Mesenchymal stem cell (in vitro differentiated cells and primary cell): ENCODE measurements around the gene HSF2BP.

Source experiments
- DNase-seq: peaks from one replicate; pipeline ENCODE4 v3.0.0-alpha.2; 2013
- H2AFZ ChIP-seq: one replicate; pipeline ENCODE4 v1.6.1; 2013; ENCODE audit warnings: low read depth, mild to moderate bottlenecking, control low read depth, inconsistent platforms, low read length, moderate library complexity
- H2AK5ac ChIP-seq: 2 replicates; pipeline ENCODE4 v1.6.1; 2013; ENCODE audit warnings: low read length, moderate library complexity, mild to moderate bottlenecking, inconsistent platforms; ENCODE audit not compliant: severe bottlenecking
- H2BK120ac ChIP-seq: one replicate; pipeline ENCODE4 v1.6.1; 2013; ENCODE audit warnings: low read depth, mild to moderate bottlenecking, inconsistent platforms, low read length, moderate library complexity
- H2BK12ac ChIP-seq, 2 experiments: one replicate each; pipeline ENCODE4 v1.6.1; 2013; ENCODE audit warnings: inconsistent platforms in 2 of 2, low read length in 2 of 2, mild to moderate bottlenecking in 2 of 2, moderate library complexity in 2 of 2, control low read depth in 1 of 2
- H2BK15ac ChIP-seq: one replicate; pipeline ENCODE4 v1.6.1; 2013; ENCODE audit warnings: mild to moderate bottlenecking, low read depth, inconsistent platforms; ENCODE audit not compliant: poor library complexity, severe bottlenecking
- H2BK5ac ChIP-seq: 2 replicates; pipeline ENCODE4 v1.6.1; 2013; ENCODE audit warnings: low read depth, mild to moderate bottlenecking, low read length, control low read depth, inconsistent platforms; ENCODE audit not compliant: poor library complexity, severe bottlenecking
- H3K14ac ChIP-seq, 2 experiments: one replicate each; pipeline ENCODE4 v1.6.1; 2013; ENCODE audit warnings: inconsistent platforms in 2 of 2, low read length in 2 of 2, control low read depth in 1 of 2, mild to moderate bottlenecking in 1 of 2, moderate library complexity in 1 of 2
- H3K18ac ChIP-seq, 2 experiments: one replicate each; pipeline ENCODE4 v1.6.1; 2013; ENCODE audit warnings: inconsistent platforms in 2 of 2, low read length in 2 of 2, control low read depth in 1 of 2, low read depth in 1 of 2, mild to moderate bottlenecking in 1 of 2
- H3K23ac ChIP-seq, 2 experiments: one replicate each; pipeline ENCODE4 v1.6.1; 2013; ENCODE audit warnings: inconsistent platforms in 2 of 2, low read length in 2 of 2, mild to moderate bottlenecking in 2 of 2, moderate library complexity in 2 of 2, control low read depth in 1 of 2
- H3K27ac ChIP-seq: 2 replicates; pipeline ENCODE4 v1.5.1; 2013; ENCODE audit warnings: mild to moderate bottlenecking, moderate library complexity, low read length, control low read depth, inconsistent platforms; ENCODE audit not compliant: poor library complexity, severe bottlenecking
- H3K27me3 ChIP-seq, 2 experiments: 2 replicates each; pipeline versions ENCODE4 v1.6.1 to v1.7.0; 2013; ENCODE audit warnings: low read length in 2 of 2, mild to moderate bottlenecking in 2 of 2, moderate library complexity in 2 of 2, control low read depth in 1 of 2, inconsistent platforms in 1 of 2; ENCODE audit not compliant: control insufficient read depth in 1 of 2, insufficient read depth in 1 of 2
- H3K36me3 ChIP-seq, 2 experiments: 2 replicates each; pipeline versions ENCODE4 v1.6.1 to v1.7.0; 2013; ENCODE audit warnings: low read length in 2 of 2, control low read depth in 1 of 2, inconsistent platforms in 1 of 2, low read depth in 1 of 2, mild to moderate bottlenecking in 1 of 2; ENCODE audit not compliant: insufficient read depth in 2 of 2, control insufficient read depth in 1 of 2
- H3K4ac ChIP-seq, 2 experiments: one replicate each; pipeline ENCODE4 v1.6.1; 2013; ENCODE audit warnings: inconsistent platforms in 2 of 2, low read length in 2 of 2, mild to moderate bottlenecking in 2 of 2, moderate library complexity in 2 of 2, control low read depth in 1 of 2, low read depth in 1 of 2
- H3K4me1 ChIP-seq: 2 replicates; pipeline ENCODE4 v1.6.1; 2013; ENCODE audit warnings: low read depth, low read length, control low read depth; ENCODE audit not compliant: control insufficient read depth, insufficient read depth
- H3K4me2 ChIP-seq: 2 replicates; pipeline ENCODE4 v1.6.1; 2013; ENCODE audit warnings: low read length, mild to moderate bottlenecking, inconsistent platforms; ENCODE audit not compliant: poor library complexity, severe bottlenecking
- H3K4me3 ChIP-seq, 2 experiments: 2 replicates each; pipeline versions ENCODE4 v1.5.1 to v1.7.0; 2013; ENCODE audit warnings: low read length in 2 of 2, mild to moderate bottlenecking in 2 of 2, control low read depth in 1 of 2, low read depth in 1 of 2; ENCODE audit not compliant: insufficient read depth in 1 of 2
- H3K79me1 ChIP-seq: replicated peaks from 2 replicates; pipeline ENCODE4 v1.6.1; 2013; ENCODE audit warnings: mild to moderate bottlenecking, control low read depth, low read length, inconsistent platforms; ENCODE audit not compliant: poor library complexity, severe bottlenecking
- H3K9ac ChIP-seq: 2 replicates; pipeline ENCODE4 v1.7.0; 2013; ENCODE audit warnings: mild to moderate bottlenecking, low read length, moderate library complexity
- H3K9me3 ChIP-seq: 2 replicates; pipeline ENCODE4 v1.7.0; 2013; ENCODE audit warnings: mild to moderate bottlenecking, low read length; ENCODE audit not compliant: control insufficient read depth
- H4K8ac ChIP-seq: one replicate; pipeline ENCODE4 v1.6.1; 2013; ENCODE audit warnings: inconsistent platforms, mild to moderate bottlenecking, low read length, moderate library complexity
- H4K91ac ChIP-seq: one replicate; pipeline ENCODE4 v1.6.1; 2013; ENCODE audit warnings: mild to moderate bottlenecking, low read length, inconsistent platforms
- WGBS: methylation state at CpG from one replicate; pipeline ENCODE4 v1.1.7; 2013; ENCODE audit warnings: mixed read lengths; 5-methylcytosine and 5-hydroxymethylcytosine counted together

Gene HSF2BP

DNA sequence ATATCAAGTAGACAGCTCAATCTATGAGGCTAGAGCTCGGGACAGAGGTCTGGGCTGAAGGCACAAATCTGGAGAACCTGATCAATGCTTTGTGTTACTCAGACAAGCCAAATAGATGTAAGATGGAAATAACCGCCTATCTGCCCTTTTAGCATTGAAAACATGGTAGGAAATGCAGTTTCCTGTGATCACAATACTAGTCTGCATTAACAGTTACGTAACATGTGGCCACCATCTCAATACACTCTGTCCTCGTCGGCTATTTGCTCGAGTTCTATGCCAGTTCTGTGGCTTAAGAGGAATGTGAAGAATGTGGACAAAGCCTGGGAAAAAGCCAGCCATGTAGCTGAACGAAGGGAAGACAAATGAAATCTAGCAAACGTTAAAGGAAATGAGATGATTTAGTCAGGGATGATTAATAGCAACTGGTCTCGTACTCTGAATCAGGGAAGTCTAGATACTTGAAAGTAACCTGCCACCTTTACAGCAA is 73.3 kb downstream of the HSF2BP start:
- Histone ChIP-seq H2BK5ac (no peak overlapping the region), H2BK120ac (peak overlapping the region; percentile 61), H3K9ac (peak overlapping the region; percentile 2), H3K36me3 (no peaks in the 10 kb centered on the region), H3K79me1 (no peaks in the 10 kb centered on the region), H2BK12ac (peak overlapping the region in 1 of 2 experiments; percentile 52), H3K14ac (no peak overlapping the region), H2AK5ac (peak overlapping the region; percentile 86), H3K4ac (no peak overlapping the region), H4K8ac (peak overlapping the region; percentile 41), H4K91ac (peak overlapping the region; percentile 83), H2BK15ac (no peak overlapping the region), H3K4me2 (no peak overlapping the region), H3K9me3 (no peaks in the 10 kb centered on the region), H2AFZ (no peak overlapping the region), H3K4me1 (peaks cover 10% of the 10 kb centered on the region), H3K18ac (peak overlapping the region in 1 of 2 experiments; percentile 89), H3K27me3 (peaks cover 0 to 6% of the 10 kb centered on the region in 2 experiments), H3K27ac (peak overlapping the region; percentile 90), H3K23ac (no peak overlapping the region), H3K4me3 (no peak overlapping the region)
- peak; percentile 97 for DNase-seq
- 6% methylated on average over 7 of the region's 9 CpGs for WGBS

DNA sequence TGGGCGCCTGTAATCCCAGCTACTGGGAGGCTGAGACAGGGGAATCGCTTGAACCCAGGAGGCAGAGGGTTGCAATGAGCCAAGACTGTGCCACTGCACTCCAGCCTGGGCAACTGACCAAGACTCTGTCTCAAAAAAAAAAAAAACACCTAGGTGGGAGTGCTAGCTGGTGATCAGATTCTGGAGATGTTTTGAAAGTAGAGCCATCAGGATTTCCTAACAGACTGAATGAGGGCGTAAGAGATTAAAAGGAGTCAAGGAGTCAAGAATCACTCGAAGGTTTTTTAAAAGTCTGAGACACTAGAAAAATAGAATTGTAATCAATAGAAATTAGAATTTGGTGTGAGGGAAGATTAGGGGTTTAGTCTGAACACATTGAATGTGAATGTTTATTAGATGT is 73.8 kb downstream of the HSF2BP start:
- no peak overlapping the region for H2AFZ ChIP-seq
- H3K27me3 ChIP-seq = peaks cover 0 to 6% of the 10 kb centered on the region in 2 experiments
- H3K9me3 ChIP-seq = no peaks in the 10 kb centered on the region
- H3K4me3 ChIP-seq = no peak overlapping the region
- 93% methylated on average over 3 of the region's 4 CpGs for WGBS
- no peak overlapping the region for H3K9ac ChIP-seq
- H3K79me1 ChIP-seq = no peaks in the 10 kb centered on the region
- H2AK5ac ChIP-seq = peak overlapping the region; percentile 86
- no peaks in the 10 kb centered on the region for H3K36me3 ChIP-seq
- H3K4me1 ChIP-seq = peaks cover 10% of the 10 kb centered on the region
- peak overlapping the region; percentile 52 for H2BK15ac ChIP-seq
- peak overlapping the region; percentile 9 to 86 for H2BK12ac ChIP-seq
- no peak overlapping the region for H2BK5ac ChIP-seq
- H4K91ac ChIP-seq = peak overlapping the region; percentile 95
- peak overlapping the region in 1 of 2 experiments; percentile 17 for H3K4ac ChIP-seq
- no peak overlapping the region for H3K14ac ChIP-seq
- no peak overlapping the region for H3K4me2 ChIP-seq
- DNase-seq = no peak
- peak overlapping the region; percentile 90 for H3K27ac ChIP-seq
- peak overlapping the region; percentile 79 for H2BK120ac ChIP-seq
- H3K18ac ChIP-seq = peak overlapping the region in 1 of 2 experiments; percentile 89
- no peak overlapping the region for H3K23ac ChIP-seq
- peak overlapping the region; percentile 41 for H4K8ac ChIP-seq

DNA sequence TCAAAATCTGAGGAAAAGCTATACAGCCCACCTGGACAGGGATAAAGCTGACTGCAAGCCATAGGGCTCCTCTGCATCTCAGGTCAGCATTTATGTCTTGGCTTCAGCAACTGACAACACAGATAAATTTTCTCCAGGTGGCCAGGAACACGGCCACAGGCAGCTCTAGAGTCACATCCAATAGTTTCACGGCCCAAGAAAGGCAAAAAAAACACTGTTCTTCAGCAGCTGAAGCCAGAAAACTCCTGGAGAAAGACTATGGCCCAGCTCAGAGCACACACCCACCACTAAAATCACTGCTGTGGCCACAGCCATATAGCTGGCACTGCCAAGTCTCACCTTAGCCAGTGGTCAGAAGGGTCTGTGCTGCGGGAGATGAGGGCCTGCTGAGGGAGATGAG is 77.8 kb downstream of the HSF2BP start:
- no peak for DNase-seq
- Histone ChIP-seq H3K4me1 (peaks cover 8% of the 10 kb centered on the region), H2AFZ (no peak overlapping the region), H3K27me3 (peaks cover 0 to 12% of the 10 kb centered on the region in 2 experiments), H3K23ac (no peak overlapping the region), H2BK12ac (peak overlapping the region; percentile 37 to 61), H3K27ac (no peak overlapping the region), H2AK5ac (no peak overlapping the region), H3K14ac (no peak overlapping the region), H3K79me1 (no peaks in the 10 kb centered on the region), H3K4me2 (no peak overlapping the region), H4K91ac (no peak overlapping the region), H3K18ac (peak overlapping the region; percentile 54 to 77), H3K4ac (peak overlapping the region in 1 of 2 experiments; percentile 46), H3K9ac (no peak overlapping the region), H4K8ac (peak overlapping the region; percentile 7), H2BK5ac (no peak overlapping the region), H3K4me3 (no peak overlapping the region), H2BK120ac (peak overlapping the region; percentile 27), H3K9me3 (no peaks in the 10 kb centered on the region), H2BK15ac (no peak overlapping the region), H3K36me3 (no peaks in the 10 kb centered on the region)
- 96% methylated on average over 3 of the region's 3 CpGs for WGBS

DNA sequence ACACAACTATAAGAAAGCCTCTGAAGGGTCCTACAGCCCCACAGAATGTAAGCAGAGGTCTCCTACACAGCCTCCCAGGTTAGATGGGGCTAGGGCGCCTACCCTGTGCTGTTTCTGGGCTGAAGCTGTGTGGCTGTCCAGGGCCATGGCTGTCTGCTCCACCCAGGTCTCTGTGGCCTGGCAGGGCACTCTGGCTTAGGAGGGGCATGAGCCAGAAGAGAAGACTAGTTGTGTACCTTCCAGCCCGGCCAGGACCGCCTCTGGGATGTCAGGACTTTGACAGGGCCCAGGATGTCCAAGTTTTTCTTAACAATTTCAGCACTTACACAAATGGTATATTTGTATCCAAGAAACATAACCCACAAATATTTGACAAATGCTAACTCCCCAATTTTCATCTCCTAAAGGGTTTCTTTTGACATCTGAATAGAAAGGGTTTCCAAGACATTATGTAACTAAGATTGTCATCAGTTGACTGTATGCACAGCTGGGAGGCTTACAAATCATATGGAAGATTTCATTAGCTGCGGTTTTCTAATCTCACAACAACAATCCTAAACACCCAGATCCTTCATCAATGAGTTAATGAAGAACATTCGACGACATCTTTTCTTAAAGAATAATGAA is 80.5 kb downstream of the HSF2BP start:
- H3K79me1 ChIP-seq = no peaks in the 10 kb centered on the region
- H2BK5ac ChIP-seq = no peak overlapping the region
- no peak overlapping the region for H4K8ac ChIP-seq
- no peak overlapping the region for H3K4me2 ChIP-seq
- H3K4ac ChIP-seq = peak overlapping the region in 1 of 2 experiments; percentile 5
- peaks cover 8% of the 10 kb centered on the region for H3K4me1 ChIP-seq
- 90% methylated on average over 3 of the region's 6 CpGs for WGBS
- no peak overlapping the region for H2AK5ac ChIP-seq
- no peaks in the 10 kb centered on the region for H3K36me3 ChIP-seq
- H3K4me3 ChIP-seq = no peak overlapping the region
- H3K18ac ChIP-seq = peak overlapping the region in 1 of 2 experiments; percentile 3
- H3K9ac ChIP-seq = no peak overlapping the region
- no peak overlapping the region for H2BK120ac ChIP-seq
- no peak for DNase-seq
- peaks cover 0 to 12% of the 10 kb centered on the region in 2 experiments for H3K27me3 ChIP-seq
- no peak overlapping the region for H2BK12ac ChIP-seq
- no peak overlapping the region for H3K27ac ChIP-seq
- H3K9me3 ChIP-seq = no peaks in the 10 kb centered on the region
- H4K91ac ChIP-seq = peak overlapping the region; percentile 14
- H3K23ac ChIP-seq = no peak overlapping the region
- no peak overlapping the region for H2AFZ ChIP-seq
- H3K14ac ChIP-seq = no peak overlapping the region
- H2BK15ac ChIP-seq = no peak overlapping the region
